WTC11 (cell line): Measurements from ENCODE around the gene CCDC87. TPM values are rescaled to one million over a fixed set of nuclear protein-coding genes. Genes with fewer than 3 reads are reported as not detected.

Source experiments
- ATAC-seq: fragments of 200-7000 bp; cut with Tn5 transposase; 2 replicates; pipeline ENCODE4 v1.10.0; 2021; ENCODE audit warnings: mild to moderate bottlenecking, moderate library complexity
- CTCF ChIA-PET: fragments of 300-600 bp; sonication (Branson Sonifier 250); formaldehyde crosslinking; loops from one replicate; lab custom pipeline; 2021; ENCODE audit warnings: antibody characterized with exemption; lab: Charles Lee
- POLR2A ChIA-PET: fragments of 350-600 bp; sonication (Branson Sonifier 250); formaldehyde crosslinking; loops from one replicate; lab custom pipeline; 2021; ENCODE audit warnings: antibody characterized with exemption; lab: Charles Lee
- DNase-seq: peaks from one replicate; pipeline ENCODE4 v3.0.0; 2021; ENCODE audit warnings: low spot score
- H3K27ac Mint-ChIP-seq: 2 replicates; pipeline ENCODE4 v1.8.0; 2021; ENCODE audit warnings: mixed read lengths
- H3K27me3 Mint-ChIP-seq: 2 replicates; pipeline ENCODE4 v1.8.0; 2021; ENCODE audit warnings: low read depth, mild to moderate bottlenecking, moderate library complexity, mixed read lengths
- H3K36me3 Mint-ChIP-seq: 2 replicates; pipeline ENCODE4 v1.8.0; 2021; ENCODE audit warnings: mixed read lengths
- H3K4me1 Mint-ChIP-seq: 2 replicates; pipeline ENCODE4 v1.8.0; 2022; ENCODE audit warnings: mixed read lengths
- H3K4me3 Mint-ChIP-seq: 2 replicates; pipeline ENCODE4 v1.8.0; 2021; ENCODE audit warnings: mild to moderate bottlenecking, moderate library complexity, mixed read lengths
- H3K9me3 Mint-ChIP-seq: 2 replicates; pipeline ENCODE4 v1.8.0; 2021; ENCODE audit warnings: mixed read lengths
- AFF4 ChIP-seq: sonication (generic); formaldehyde crosslinking; IDR thresholded peaks from 2 replicates; pipeline ENCODE4 v1.8.1; 2023; ENCODE audit warnings: mild to moderate bottlenecking, missing genetic modification reagents, borderline replicate concordance
- ATF2 ChIP-seq: sonication (generic); formaldehyde crosslinking; IDR thresholded peaks from 2 replicates; pipeline ENCODE4 v1.8.1; 2022; ENCODE audit warnings: low read depth, missing genetic modification reagents, borderline replicate concordance
- ATF3 ChIP-seq: sonication (generic); formaldehyde crosslinking; conservative IDR thresholded peaks from 2 replicates; pipeline ENCODE4 v1.8.1; 2022; ENCODE audit warnings: mild to moderate bottlenecking, missing genetic modification reagents
- CREM ChIP-seq: sonication (generic); formaldehyde crosslinking; IDR thresholded peaks from 2 replicates; pipeline ENCODE4 v1.8.1; 2022; ENCODE audit warnings: mild to moderate bottlenecking, missing genetic modification reagents, moderate library complexity
- JUN ChIP-seq: sonication (generic); formaldehyde crosslinking; IDR thresholded peaks from 2 replicates; pipeline ENCODE4 v1.8.0; 2023; ENCODE audit warnings: mild to moderate bottlenecking, missing genetic modification reagents
- NR3C1 ChIP-seq: sonication (generic); formaldehyde crosslinking; conservative IDR thresholded peaks from 2 replicates; pipeline ENCODE4 v1.8.1; 2023; ENCODE audit warnings: low read depth, mild to moderate bottlenecking, missing genetic modification reagents
- SOX15 ChIP-seq: fragments of 250-450 bp; sonication (Bioruptor Pico); IDR thresholded peaks from 2 replicates; pipeline ENCODE4 v1.9.0; 2021; ENCODE audit warnings: mild to moderate bottlenecking
- SP1 ChIP-seq: sonication (generic); formaldehyde crosslinking; conservative IDR thresholded peaks from 2 replicates; pipeline ENCODE4 v1.8.1; 2022; ENCODE audit warnings: missing genetic modification reagents
- USF2 ChIP-seq: sonication (generic); formaldehyde crosslinking; IDR thresholded peaks from 2 replicates; pipeline ENCODE4 v1.8.1; 2023; ENCODE audit warnings: mild to moderate bottlenecking, missing genetic modification reagents, moderate library complexity
- ZBTB43 ChIP-seq: sonication (generic); formaldehyde crosslinking; IDR thresholded peaks from 2 replicates; pipeline ENCODE4 v1.8.1; 2023; ENCODE audit warnings: mild to moderate bottlenecking, missing genetic modification reagents
- ZNF263 ChIP-seq: sonication (generic); formaldehyde crosslinking; IDR thresholded peaks from 2 replicates; pipeline ENCODE4 v1.8.1; 2022; ENCODE audit warnings: low read depth, mild to moderate bottlenecking, moderate library complexity, missing genetic modification reagents
- ZNF281 ChIP-seq: sonication (generic); formaldehyde crosslinking; IDR thresholded peaks from 2 replicates; pipeline ENCODE4 v1.8.0; 2023; ENCODE audit warnings: mild to moderate bottlenecking, missing genetic modification reagents
- ZNF396 ChIP-seq: fragments of 250-450 bp; sonication (Bioruptor Pico); IDR thresholded peaks from 2 replicates; pipeline ENCODE4 v1.8.0; 2021; ENCODE audit warnings: mild to moderate bottlenecking, moderate library complexity, borderline replicate concordance
- ZSCAN18 ChIP-seq: fragments of 250-450 bp; sonication (Bioruptor Pico); IDR thresholded peaks from 2 replicates; pipeline ENCODE4 v2.1.2; 2022; ENCODE audit warnings: mild to moderate bottlenecking, moderate library complexity
- total RNA-seq: library from RNA; stranded (reverse); gene quantifications from 3 replicates; pipeline ENCODE4 v1.2.3, GENCODE V29; 2021

CCDC87 gene
- total RNA-seq, 1 experiment from 2014 or later = 0.85 TPM

- H3K9me3 Mint-ChIP-seq = no peaks in the 10 kb centered on the region
- DNase-seq (no peak), ATAC-seq (no peak)
- H3K27me3 Mint-ChIP-seq = no peaks in the 10 kb centered on the region; the same call in 1 of the 2 replicates
- no peaks in the 10 kb centered on the region for H3K4me1 Mint-ChIP-seq
- H3K36me3 Mint-ChIP-seq = peaks cover 16% of the 10 kb centered on the region; the same call in 1 of the 2 replicates
- TF ChIP-seq ZNF281 (CRISPR knock-in tag) = no peak
- no peak for TF ChIP-seq ZBTB43
- TF ChIP-seq JUN (CRISPR knock-in tag) = no peak
- TF ChIP-seq ZNF396 (CRISPR knock-in tag) = no peak
- TF ChIP-seq NR3C1 (CRISPR knock-in tag) = no peak
- TF ChIP-seq ZNF263 (CRISPR knock-in tag) = no peak
- TF ChIP-seq ATF3 (CRISPR knock-in tag) = no peak
- TF ChIP-seq CREM (CRISPR knock-in tag) = no peak
- TF ChIP-seq SOX15 (CRISPR knock-in tag) = no peak
- TF ChIP-seq AFF4 (CRISPR knock-in tag) = no peak
- no peak for TF ChIP-seq ZSCAN18
- TF ChIP-seq ATF2 (CRISPR knock-in tag) = no peak
- TF ChIP-seq SP1 (CRISPR knock-in tag) = no peak
- TF ChIP-seq USF2 (CRISPR knock-in tag) = no peak
- H3K27ac Mint-ChIP-seq = no peak overlapping the region
- ChIA-PET CTCF (no interaction called here), POLR2A (no interaction called here)
- H3K4me3 Mint-ChIP-seq = no peak overlapping the region
Observed at GRCh38 chr11:66604155-66604554, 11.3 kb upstream of the CCDC87 start.
